PC-9 (cell line): ENCODE measurements around the gene USP24.

Experiments
- CTCF ChIP-seq: fragments of 200-600 bp; sonication (generic); conservative IDR thresholded peaks from 2 replicates; pipeline ENCODE4 v1.6.1; 2017; ENCODE audit warnings: mixed run types, antibody characterized with exemption, mild to moderate bottlenecking, moderate library complexity
- EZH2 ChIP-seq: fragments of 200-600 bp; sonication (generic); IDR thresholded peaks from 2 replicates; pipeline ENCODE4 v1.8.0; 2017; ENCODE audit warnings: antibody characterized with exemption, low read depth

DNA sequence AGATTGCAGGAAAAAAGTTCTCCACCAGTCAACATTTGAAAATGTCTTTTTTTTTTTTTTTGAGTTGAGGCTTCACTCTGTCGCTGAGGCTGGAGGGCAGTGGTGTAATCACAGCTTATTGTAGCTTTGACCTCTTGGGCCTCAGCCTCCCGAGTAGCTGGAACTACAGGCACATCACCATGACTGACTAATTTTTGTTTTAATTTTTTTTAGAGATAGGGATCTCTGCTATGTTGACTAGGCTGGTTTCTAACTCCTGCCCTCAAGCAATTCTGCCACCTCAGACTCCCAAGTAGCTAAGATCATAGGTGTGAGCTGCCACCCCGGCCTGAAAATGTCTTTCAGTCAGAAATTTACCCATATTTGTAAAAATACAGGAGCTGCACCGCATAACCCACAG lies 30.6 kb upstream of the USP24 start:
- no peak for TF ChIP-seq CTCF
- no peak for TF ChIP-seq EZH2
